Loucy (cell line): ENCODE results near the gene ZC3HAV1.

Source experiments
- H2AFZ ChIP-seq: fragments of 200-600 bp; sonication (generic); 2 replicates; pipeline ENCODE4 v1.6.0; 2016; ENCODE audit warnings: antibody characterized with exemption, mild to moderate bottlenecking, low read length, moderate library complexity
- H3F3A ChIP-seq: fragments of 200-600 bp; 2 replicates; pipeline ENCODE4 v1.6.0; 2016; ENCODE audit warnings: antibody characterized with exemption, low read depth, mild to moderate bottlenecking
- H3K27me3 ChIP-seq: fragments of 200-600 bp; sonication (generic); 2 replicates; pipeline ENCODE4 v1.6.1; 2014; ENCODE audit warnings: low read length, mild to moderate bottlenecking; ENCODE audit not compliant: insufficient read depth, poor library complexity, severe bottlenecking
- H3K36me3 ChIP-seq: fragments of 200-600 bp; sonication (generic); 2 replicates; pipeline ENCODE4 v1.6.1; 2016; ENCODE audit warnings: low read length; ENCODE audit not compliant: insufficient read depth
- H3K4me1 ChIP-seq: fragments of 200-600 bp; sonication (generic); 2 replicates; pipeline ENCODE4 v1.5.1; 2014; ENCODE audit warnings: low read length, mild to moderate bottlenecking; ENCODE audit not compliant: insufficient read depth, poor library complexity, severe bottlenecking
- H3K4me2 ChIP-seq: fragments of 200-600 bp; sonication (generic); 2 replicates; pipeline ENCODE4 v1.6.0; 2014; ENCODE audit warnings: antibody characterized with exemption, low read length, low read depth, mild to moderate bottlenecking; ENCODE audit not compliant: poor library complexity, severe bottlenecking
- H3K4me3 ChIP-seq: fragments of 200-600 bp; sonication (generic); 2 replicates; pipeline ENCODE4 v1.5.1; 2014; ENCODE audit warnings: low read length, mild to moderate bottlenecking, mixed read lengths; ENCODE audit not compliant: poor library complexity, severe bottlenecking
- H3K79me2 ChIP-seq: fragments of 200-600 bp; sonication (generic); 2 replicates; pipeline ENCODE4 v1.6.1; 2014; ENCODE audit warnings: low read length; ENCODE audit not compliant: insufficient read depth
- H3K9ac ChIP-seq: fragments of 200-600 bp; sonication (generic); 2 replicates; pipeline ENCODE4 v1.6.0; 2014; ENCODE audit warnings: mild to moderate bottlenecking, low read depth, low read length, moderate library complexity; ENCODE audit not compliant: poor library complexity, severe bottlenecking
- H3K9me2 ChIP-seq: fragments of 200-600 bp; sonication (generic); replicated peaks from 2 replicates; pipeline ENCODE4 v1.6.1; 2016; ENCODE audit warnings: low read depth, low read length, mixed read lengths
- H3K9me3 ChIP-seq: fragments of 200-600 bp; sonication (generic); 2 replicates; pipeline ENCODE4 v1.6.1; 2014; ENCODE audit warnings: mild to moderate bottlenecking, antibody characterized with exemption, low read length, low read depth; ENCODE audit not compliant: insufficient read depth
- H4K20me1 ChIP-seq: fragments of 200-600 bp; sonication (generic); 2 replicates; pipeline ENCODE4 v1.6.0; 2014; ENCODE audit warnings: antibody characterized with exemption, low read length, mild to moderate bottlenecking; ENCODE audit not compliant: insufficient read depth, poor library complexity, severe bottlenecking
- EZH2phosphoT487 ChIP-seq: fragments of 200-600 bp; IDR thresholded peaks from 2 replicates; pipeline ENCODE4 v1.6.1; 2018; ENCODE audit warnings: antibody characterized with exemption, mild to moderate bottlenecking, moderate library complexity, borderline replicate concordance
- TF ChIP-seq, protein P1 (sequence below): fragments of 200-600 bp; sonication (generic); conservative IDR thresholded peaks from 2 replicates; pipeline ENCODE4 v1.5.1; 2014; ENCODE audit warnings: mild to moderate bottlenecking, antibody characterized with exemption, low read length

ZC3HAV1 gene

GRCh38 chr7:139088268-139088667, 21.3 kb downstream of the ZC3HAV1 start:
- H3K79me2 ChIP-seq = peaks cover 96% of the 10 kb centered on the region
- peaks cover 58% of the 10 kb centered on the region for H4K20me1 ChIP-seq
- H3K4me1 ChIP-seq = peaks cover 21% of the 10 kb centered on the region
- no peaks in the 10 kb centered on the region for H3F3A ChIP-seq
- no peak overlapping the region for H3K4me2 ChIP-seq
- TF ChIP-seq, protein P1, sequence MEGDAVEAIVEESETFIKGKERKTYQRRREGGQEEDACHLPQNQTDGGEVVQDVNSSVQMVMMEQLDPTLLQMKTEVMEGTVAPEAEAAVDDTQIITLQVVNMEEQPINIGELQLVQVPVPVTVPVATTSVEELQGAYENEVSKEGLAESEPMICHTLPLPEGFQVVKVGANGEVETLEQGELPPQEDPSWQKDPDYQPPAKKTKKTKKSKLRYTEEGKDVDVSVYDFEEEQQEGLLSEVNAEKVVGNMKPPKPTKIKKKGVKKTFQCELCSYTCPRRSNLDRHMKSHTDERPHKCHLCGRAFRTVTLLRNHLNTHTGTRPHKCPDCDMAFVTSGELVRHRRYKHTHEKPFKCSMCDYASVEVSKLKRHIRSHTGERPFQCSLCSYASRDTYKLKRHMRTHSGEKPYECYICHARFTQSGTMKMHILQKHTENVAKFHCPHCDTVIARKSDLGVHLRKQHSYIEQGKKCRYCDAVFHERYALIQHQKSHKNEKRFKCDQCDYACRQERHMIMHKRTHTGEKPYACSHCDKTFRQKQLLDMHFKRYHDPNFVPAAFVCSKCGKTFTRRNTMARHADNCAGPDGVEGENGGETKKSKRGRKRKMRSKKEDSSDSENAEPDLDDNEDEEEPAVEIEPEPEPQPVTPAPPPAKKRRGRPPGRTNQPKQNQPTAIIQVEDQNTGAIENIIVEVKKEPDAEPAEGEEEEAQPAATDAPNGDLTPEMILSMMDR = no peak
- no peak for TF ChIP-seq EZH2phosphoT487
- no peaks in the 10 kb centered on the region for H3K9me2 ChIP-seq
- H3K27me3 ChIP-seq = no peaks in the 10 kb centered on the region
- H3K4me3 ChIP-seq = no peak overlapping the region
- H3K36me3 ChIP-seq = peaks cover 84% of the 10 kb centered on the region
- peaks cover 6% of the 10 kb centered on the region; the same call in 1 of the 2 replicates for H3K9me3 ChIP-seq
- no peak overlapping the region for H3K9ac ChIP-seq
- H2AFZ ChIP-seq = no peak overlapping the region

GRCh38 chr7:139087212-139087611, 22.3 kb downstream of the ZC3HAV1 start:
- Histone ChIP-seq H4K20me1 (peaks cover 59% of the 10 kb centered on the region), H3K9me2 (no peaks in the 10 kb centered on the region), H3F3A (no peaks in the 10 kb centered on the region), H3K9me3 (peaks cover 6% of the 10 kb centered on the region; the same call in 1 of the 2 replicates), H3K79me2 (peaks cover 94% of the 10 kb centered on the region), H3K4me1 (peaks cover 12% of the 10 kb centered on the region), H3K9ac (no peak overlapping the region), H2AFZ (no peak overlapping the region), H3K4me2 (no peak overlapping the region), H3K36me3 (peaks cover 89% of the 10 kb centered on the region), H3K4me3 (no peak overlapping the region), H3K27me3 (no peaks in the 10 kb centered on the region)
- TF ChIP-seq, protein P1 = no peak
- no peak for TF ChIP-seq EZH2phosphoT487

GRCh38 chr7:139086454-139086853, 23.1 kb downstream of the ZC3HAV1 start:
- H3K27me3 ChIP-seq = no peaks in the 10 kb centered on the region
- H4K20me1 ChIP-seq = peaks cover 56% of the 10 kb centered on the region
- peaks cover 6% of the 10 kb centered on the region; the same call in 1 of the 2 replicates for H3K9me3 ChIP-seq
- H3K36me3 ChIP-seq = peaks cover 90% of the 10 kb centered on the region
- no peak overlapping the region for H3K9ac ChIP-seq
- H3F3A ChIP-seq = no peaks in the 10 kb centered on the region
- no peak overlapping the region for H3K4me3 ChIP-seq
- TF ChIP-seq, protein P1 = no peak
- TF ChIP-seq EZH2phosphoT487 = no peak
- H3K9me2 ChIP-seq = no peaks in the 10 kb centered on the region
- no peak overlapping the region for H3K4me2 ChIP-seq
- H3K79me2 ChIP-seq = peaks cover 92% of the 10 kb centered on the region
- H3K4me1 ChIP-seq = peaks cover 5% of the 10 kb centered on the region
- no peak overlapping the region for H2AFZ ChIP-seq
